HL-60 (cell line): ENCODE results near the gene CNTF.

Source experiments
- DNase-seq, 2 experiments: peaks; one replicate each; pipeline ENCODE4 v3.0.0-alpha.2; 2010 to 2020; ENCODE audit warnings: low read depth in 1 of 2, low spot score in 1 of 2
- H3K27ac ChIP-seq: fragments of 250-450 bp; sonication (Bioruptor Pico); replicated peaks from 2 replicates; pipeline ENCODE4 v1.5.1; 2020; ENCODE audit warnings: mild to moderate bottlenecking, moderate library complexity
- H3K27me3 ChIP-seq: fragments of 250-450 bp; sonication (Bioruptor Pico); 2 replicates; pipeline ENCODE4 v1.5.1; 2021; ENCODE audit warnings: mild to moderate bottlenecking, moderate library complexity; ENCODE audit not compliant: insufficient read depth, poor library complexity, severe bottlenecking
- H3K4me3 ChIP-seq: replicated peaks from 2 replicates; pipeline ENCODE4 v1.5.1; 2011; ENCODE audit warnings: mild to moderate bottlenecking, control low read depth, low read length; ENCODE audit not compliant: insufficient read depth
- GABPA ChIP-seq: IDR thresholded peaks from 2 replicates; pipeline ENCODE4 v1.6.1; 2012; ENCODE audit warnings: low read depth
- POLR2AphosphoS5 ChIP-seq: IDR thresholded peaks from 2 replicates; pipeline ENCODE4 v1.6.1; 2012; ENCODE audit warnings: low read depth
- SPI1 ChIP-seq: IDR thresholded peaks from 2 replicates; pipeline ENCODE4 v1.6.1; 2012; ENCODE audit warnings: low read depth, mild to moderate bottlenecking, borderline replicate concordance
- TF ChIP-seq, protein P1 (sequence below): IDR thresholded peaks from one replicate; pipeline ENCODE4 v1.5.1; 2011; ENCODE audit warnings: low read length, control low read depth, inconsistent platforms; ENCODE audit not compliant: insufficient read depth
- TF ChIP-seq, protein P2 (sequence below): IDR thresholded peaks from 2 replicates; pipeline ENCODE4 v1.6.1; 2012; ENCODE audit warnings: low read depth; ENCODE audit not compliant: insufficient replicate concordance

The CNTF gene

DNA sequence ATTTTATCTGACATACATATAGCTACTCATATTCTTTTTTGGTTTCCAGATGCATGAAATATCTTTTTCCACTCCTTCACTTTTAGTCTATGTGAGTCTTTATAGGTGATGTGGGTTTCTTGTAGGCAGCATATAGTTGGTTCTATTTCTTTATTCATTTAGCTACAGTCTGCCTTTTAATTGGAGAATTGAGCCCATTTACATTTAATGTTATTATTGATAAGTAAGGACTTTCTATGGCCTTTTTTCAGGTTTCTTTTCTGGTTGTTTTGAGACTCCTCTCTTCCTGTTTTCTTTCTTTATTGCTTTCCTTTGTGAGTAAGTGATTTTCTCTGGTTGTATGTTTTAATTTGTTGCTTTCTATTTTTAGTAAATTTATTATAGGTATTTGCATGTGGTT is 27.2 kb downstream of the CNTF start:
- Histone ChIP-seq H3K27me3 (no peaks in the 10 kb centered on the region), H3K4me3 (no peak overlapping the region), H3K27ac (no peak overlapping the region)
- no peak for DNase-seq
- TF ChIP-seq, protein P1, sequence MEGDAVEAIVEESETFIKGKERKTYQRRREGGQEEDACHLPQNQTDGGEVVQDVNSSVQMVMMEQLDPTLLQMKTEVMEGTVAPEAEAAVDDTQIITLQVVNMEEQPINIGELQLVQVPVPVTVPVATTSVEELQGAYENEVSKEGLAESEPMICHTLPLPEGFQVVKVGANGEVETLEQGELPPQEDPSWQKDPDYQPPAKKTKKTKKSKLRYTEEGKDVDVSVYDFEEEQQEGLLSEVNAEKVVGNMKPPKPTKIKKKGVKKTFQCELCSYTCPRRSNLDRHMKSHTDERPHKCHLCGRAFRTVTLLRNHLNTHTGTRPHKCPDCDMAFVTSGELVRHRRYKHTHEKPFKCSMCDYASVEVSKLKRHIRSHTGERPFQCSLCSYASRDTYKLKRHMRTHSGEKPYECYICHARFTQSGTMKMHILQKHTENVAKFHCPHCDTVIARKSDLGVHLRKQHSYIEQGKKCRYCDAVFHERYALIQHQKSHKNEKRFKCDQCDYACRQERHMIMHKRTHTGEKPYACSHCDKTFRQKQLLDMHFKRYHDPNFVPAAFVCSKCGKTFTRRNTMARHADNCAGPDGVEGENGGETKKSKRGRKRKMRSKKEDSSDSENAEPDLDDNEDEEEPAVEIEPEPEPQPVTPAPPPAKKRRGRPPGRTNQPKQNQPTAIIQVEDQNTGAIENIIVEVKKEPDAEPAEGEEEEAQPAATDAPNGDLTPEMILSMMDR: no peak
- no peak for TF ChIP-seq POLR2AphosphoS5
- TF ChIP-seq, protein P2, sequence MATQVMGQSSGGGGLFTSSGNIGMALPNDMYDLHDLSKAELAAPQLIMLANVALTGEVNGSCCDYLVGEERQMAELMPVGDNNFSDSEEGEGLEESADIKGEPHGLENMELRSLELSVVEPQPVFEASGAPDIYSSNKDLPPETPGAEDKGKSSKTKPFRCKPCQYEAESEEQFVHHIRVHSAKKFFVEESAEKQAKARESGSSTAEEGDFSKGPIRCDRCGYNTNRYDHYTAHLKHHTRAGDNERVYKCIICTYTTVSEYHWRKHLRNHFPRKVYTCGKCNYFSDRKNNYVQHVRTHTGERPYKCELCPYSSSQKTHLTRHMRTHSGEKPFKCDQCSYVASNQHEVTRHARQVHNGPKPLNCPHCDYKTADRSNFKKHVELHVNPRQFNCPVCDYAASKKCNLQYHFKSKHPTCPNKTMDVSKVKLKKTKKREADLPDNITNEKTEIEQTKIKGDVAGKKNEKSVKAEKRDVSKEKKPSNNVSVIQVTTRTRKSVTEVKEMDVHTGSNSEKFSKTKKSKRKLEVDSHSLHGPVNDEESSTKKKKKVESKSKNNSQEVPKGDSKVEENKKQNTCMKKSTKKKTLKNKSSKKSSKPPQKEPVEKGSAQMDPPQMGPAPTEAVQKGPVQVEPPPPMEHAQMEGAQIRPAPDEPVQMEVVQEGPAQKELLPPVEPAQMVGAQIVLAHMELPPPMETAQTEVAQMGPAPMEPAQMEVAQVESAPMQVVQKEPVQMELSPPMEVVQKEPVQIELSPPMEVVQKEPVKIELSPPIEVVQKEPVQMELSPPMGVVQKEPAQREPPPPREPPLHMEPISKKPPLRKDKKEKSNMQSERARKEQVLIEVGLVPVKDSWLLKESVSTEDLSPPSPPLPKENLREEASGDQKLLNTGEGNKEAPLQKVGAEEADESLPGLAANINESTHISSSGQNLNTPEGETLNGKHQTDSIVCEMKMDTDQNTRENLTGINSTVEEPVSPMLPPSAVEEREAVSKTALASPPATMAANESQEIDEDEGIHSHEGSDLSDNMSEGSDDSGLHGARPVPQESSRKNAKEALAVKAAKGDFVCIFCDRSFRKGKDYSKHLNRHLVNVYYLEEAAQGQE: no peak

DNA sequence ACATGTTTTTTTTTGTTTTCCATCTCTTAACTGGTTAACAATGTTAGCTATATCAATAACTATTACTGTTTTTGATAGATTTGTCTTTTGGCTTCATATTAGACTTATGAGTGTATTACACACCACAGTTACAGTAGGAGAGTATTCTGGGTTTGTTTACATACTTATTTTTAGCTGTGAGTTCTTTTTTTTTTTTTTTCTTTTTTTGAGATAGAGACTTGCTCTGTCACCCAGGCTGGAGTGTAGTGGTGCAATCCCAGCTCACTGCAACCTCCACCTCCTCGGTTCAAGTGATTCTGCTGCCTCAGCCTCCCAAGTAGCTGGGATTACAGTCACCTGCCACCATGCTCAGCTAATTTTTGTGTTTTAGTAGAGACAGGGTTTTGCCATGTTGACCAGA is 28.0 kb downstream of the CNTF start:
- Histone ChIP-seq H3K4me3 (no peak overlapping the region), H3K27ac (no peak overlapping the region), H3K27me3 (no peaks in the 10 kb centered on the region)
- no peak for DNase-seq
- TF ChIP-seq SPI1: no peak
- TF ChIP-seq, protein P1: no peak
- TF ChIP-seq GABPA: no peak
- no peak for TF ChIP-seq POLR2AphosphoS5
- TF ChIP-seq, protein P2: no peak

DNA sequence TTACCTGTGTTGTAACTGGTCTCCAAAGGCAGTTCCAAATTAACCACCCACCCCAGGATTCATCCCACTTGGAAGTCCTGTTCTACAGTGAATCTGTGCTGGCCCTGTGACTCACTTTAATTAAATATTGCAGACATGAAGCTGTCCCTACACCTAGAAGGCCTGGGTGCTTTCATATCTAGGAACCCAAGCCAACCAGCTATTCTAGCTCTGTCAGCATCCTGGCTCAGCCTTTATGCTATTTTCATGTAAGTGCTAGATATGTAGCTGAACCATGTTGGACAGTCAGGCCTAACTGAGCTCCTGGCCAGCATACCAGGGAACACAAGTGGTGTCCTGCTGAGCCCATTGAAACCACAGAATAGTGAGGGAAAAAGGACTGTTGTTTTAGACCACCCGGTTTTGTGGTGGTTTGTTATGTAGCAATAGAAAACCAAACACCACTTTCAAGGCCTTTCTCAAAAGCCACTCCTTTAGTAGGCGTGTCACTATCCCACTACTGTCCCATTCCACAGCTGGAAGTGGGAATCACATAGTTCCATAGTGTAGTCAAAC is 30.3 kb downstream of the CNTF start:
- TF ChIP-seq, protein P1: no peak
- TF ChIP-seq SPI1 (no peak), POLR2AphosphoS5 (no peak)
- Histone ChIP-seq H3K27me3 (no peaks in the 10 kb centered on the region), H3K4me3 (no peak overlapping the region), H3K27ac (no peak overlapping the region)
- DNase-seq: no peak
